NCI-H774 (cell line): ENCODE results near the gene UCP2.
"Not testable (repeated sequence)": the region's sequence is repeated elsewhere in the genome, so short reads cannot be mapped to it uniquely, and the experiment has no call there.

Experiments used
- DNase-seq: peaks from one replicate; lab custom pipeline; 2025; lab: John Stamatoyannopoulos, UW

UCP2 gene

DNA sequence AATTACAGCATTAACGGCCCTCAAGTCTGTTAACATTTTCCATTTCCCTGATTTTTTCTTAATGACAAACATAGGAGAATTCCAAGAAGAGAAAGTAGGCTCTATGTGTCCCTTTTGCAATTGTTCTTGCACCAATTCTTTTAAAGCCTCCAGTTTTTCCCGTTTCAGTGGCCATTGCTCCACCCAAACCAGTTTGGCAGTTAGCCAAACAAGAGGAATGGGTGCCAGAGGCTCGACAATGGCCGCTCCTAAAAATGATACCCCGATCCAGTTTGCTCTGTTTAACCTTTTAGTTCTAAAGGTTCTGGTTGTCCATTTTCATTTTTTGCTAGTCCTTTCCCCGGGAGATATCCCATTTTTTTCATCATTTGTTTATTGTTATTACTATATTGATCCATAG, 38.6 kb downstream of the UCP2 start:
- DNase-seq = no peak

- DNase-seq = no peak
Observed at GRCh38 chr11:73942010-73942409, 40.6 kb downstream of the UCP2 start.

- DNase-seq = no peak
Observed at GRCh38 chr11:73940801-73941570, 41.7 kb downstream of the UCP2 start.

DNA sequence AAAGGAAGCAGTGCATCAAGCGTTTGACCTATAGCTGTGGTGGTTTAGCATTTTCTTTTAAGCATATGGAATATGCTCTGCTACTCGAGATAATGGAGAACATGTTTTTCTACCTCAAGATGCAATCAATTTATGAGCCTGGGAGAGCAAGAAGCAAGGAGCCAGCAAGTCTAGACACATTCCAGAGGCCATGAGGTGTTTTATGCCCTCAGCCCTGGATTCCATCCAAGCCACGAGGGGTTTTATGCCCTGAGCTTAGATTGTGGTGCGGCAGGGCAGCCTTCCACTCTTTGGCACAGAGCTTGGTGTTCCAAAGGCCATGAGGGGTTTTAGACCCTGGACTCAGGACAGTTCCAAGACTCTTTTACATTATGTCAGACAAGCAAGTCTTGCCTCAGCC, 43.5 kb downstream of the UCP2 start:
- DNase-seq = no peak

GRCh38 chr11:73936047-73936446, 46.6 kb downstream of the UCP2 start:
- DNase-seq = not testable (repeated sequence)

DNA sequence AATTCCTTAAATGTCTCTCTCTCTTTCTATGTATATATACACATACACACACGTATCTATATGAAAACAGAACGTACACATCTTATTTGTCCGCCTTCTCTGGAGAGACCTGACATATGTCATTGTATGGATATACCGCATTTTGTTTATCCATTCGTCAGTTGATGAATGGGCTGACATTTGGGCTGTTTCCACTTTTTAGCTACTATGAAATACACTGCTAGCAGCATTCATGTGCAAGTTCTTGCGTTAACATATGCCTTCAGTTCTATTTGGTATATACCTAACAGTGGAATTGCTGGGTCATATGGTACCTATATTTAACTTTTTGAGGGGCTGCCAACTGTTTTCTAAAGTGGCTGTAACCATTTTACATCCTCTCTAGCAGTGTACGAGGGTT, 49.9 kb downstream of the UCP2 start:
- no peak for DNase-seq

DNA sequence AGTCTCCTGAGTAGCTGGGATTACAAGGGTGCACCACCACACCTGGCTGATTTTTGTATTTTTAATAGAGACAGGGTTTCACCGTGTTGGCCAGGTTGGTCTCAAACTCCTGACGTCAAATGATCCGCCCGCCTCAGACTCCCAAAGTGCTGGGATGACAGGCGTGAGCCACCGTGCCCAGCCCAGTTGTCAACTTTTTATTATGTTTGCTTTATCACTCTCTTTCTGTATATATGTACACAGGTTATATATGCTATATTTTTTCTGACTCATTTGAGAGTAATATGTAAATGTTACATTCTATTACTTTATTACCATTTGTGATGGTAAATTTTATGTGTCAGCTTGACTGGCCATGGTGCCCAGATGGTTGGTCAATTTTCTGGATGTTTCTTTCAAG, 50.7 kb downstream of the UCP2 start:
- no peak for DNase-seq

GRCh38 chr11:73931039-73931645, 51.5 kb downstream of the UCP2 start:
- DNase-seq = no peak

DNA sequence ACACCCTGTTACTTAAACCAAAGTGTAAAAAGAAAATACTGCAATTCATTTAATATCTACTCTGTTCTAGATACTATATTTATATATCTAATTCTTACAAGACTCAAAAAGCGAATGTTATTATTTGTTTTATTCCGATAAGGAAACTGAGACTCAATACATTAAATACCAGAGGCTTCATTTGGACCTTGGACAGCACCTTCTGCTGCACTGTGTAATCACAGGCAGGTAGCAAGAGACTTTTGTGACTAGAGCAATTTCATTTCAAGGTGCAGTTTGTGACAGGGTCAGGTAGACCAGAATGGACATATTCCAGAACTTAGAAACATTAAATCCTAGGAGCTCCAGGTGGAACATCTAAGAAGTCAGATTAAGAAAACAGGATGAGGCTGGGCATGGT, 53.3 kb downstream of the UCP2 start:
- DNase-seq = no peak
